ENCODE measurements around the gene KIRREL3.

The KIRREL3 gene

DNA sequence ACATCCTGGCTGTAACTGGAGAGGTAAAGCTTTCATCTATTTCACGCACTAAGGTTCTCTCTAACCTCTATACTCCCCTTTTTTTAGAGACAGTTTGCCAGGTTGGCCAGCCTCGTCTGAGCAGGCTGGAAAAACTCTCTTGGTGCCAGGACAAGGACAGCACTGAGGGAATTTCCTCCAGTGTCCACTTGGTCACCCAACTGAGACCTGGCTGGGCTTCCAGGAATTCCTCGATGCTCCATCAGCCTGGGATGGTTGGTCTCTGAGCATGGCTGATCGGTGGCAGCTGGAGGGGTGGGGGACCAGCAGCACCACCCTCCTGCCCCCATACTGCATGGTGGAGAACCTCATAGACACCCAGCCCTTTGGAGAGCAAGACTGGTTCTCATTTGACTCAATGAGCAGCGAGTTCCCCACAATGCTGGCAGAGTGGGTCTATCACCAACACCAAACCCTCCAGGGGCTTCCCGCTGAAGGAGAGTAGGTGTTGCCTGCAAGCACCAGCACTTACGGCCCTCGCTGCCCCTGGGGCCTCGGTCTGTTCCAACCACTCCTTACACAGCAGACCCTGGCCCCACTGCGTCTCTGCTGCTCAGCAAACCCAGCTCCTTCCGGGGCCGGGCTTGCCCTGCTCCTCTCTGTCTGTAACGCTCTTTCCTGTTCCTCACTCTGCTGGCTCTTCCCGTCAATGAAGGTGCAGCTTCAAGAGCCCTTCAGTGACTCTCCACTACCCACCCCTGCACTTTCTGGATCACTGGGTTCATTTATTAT is 522.9 kb downstream of the KIRREL3 start:
- DNase-seq, result no peak

DNA sequence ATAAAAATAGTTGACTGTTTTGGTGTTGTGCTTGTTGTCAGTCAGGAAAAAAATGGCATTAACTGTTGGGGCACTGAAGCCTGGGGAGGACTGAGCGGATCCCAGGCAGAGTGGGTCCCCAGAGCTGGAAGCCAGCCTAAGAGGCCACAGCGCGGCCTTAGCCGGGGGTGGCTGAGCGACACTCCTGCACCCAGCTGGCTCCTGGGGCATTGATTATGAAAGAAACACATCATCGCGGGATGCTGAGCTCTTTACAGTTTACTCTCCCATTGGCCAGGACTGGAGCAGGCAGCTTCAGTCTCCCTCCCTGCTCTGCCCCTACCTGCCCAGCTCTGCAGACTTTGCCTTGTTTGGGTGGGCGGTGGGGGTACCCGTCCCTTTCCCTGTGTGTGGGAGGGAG is 523.6 kb downstream of the KIRREL3 start:
- DNase-seq, result no peak

DNA sequence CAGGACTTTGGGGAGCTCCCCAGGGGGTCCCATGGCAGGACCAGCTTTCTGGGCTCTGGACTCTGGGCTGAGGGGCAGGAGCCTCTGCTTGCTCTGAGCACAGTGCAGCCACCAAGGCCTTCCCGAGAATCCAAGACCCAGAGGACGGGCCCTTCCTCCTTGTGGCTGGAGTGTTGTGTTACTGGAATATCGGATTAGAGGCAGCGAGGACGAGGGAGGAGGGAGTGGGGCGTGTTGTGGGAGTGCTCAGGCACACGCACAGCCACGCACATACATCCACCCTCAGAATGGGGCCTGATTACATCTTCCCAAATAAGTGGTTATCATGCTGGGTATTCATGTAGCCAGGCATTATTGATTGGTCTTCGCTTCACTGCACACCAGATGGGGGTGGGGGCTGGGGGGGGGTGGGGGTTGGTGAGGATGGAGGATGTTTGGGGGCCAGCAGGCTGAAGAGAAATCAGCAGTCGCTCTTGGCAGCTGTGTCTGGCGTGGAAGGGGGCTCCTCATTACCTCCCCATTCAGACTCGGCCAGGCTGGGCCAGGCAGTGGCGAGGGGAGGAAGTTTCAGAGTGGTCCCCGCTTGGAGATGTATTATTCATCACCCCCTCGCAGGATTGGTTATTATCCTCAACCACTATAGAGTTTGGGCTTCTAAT is 524.2 kb downstream of the KIRREL3 start:
- no peak for DNase-seq

DNA sequence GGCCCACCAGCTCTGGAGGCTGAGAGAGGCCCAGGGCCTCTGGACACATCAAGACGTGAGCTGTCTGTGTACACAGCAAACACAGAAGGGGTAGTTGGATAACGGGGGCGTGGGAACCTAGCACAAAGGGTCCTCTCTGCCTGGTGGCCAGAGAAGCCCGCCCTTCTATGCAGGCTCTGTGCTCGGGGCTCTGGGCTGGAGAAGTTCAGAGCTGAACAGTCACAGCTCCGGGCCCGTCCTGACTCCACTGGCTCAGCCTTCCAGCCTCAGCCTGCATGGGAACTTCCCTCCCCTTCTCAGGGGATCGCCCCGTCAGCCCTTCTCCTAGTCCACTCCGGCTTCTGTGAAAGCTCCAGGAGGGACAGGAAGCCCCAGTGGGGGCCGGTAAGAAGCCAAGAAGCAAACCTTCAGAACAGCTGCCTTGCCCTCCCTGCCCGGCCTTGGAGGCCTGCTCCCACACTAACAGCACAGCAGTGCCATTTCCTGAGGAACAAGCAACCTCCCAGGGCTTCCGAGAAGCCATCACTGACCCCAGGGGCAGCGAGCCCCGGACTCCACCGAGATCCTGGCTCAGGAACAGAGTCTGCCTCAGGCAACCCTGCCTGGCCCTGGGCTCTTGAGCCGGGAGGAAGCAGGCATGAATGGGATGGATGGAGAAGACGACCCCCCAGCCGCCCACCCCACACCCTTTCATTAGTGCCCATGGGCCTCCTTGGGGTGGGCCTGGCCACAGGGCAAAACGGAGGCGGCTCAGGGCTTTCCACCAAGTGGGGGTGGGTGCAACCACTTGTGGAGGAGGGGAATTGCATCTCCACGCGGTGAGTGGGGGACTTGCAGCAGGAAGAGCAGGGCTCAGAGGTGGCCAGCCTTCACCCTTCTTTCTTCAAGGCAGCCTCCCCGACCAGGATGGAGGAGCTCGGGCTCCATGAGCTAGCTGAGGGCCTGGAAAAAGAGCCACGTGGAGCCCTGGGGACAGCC is 525.3 kb downstream of the KIRREL3 start:
- no peak for DNase-seq

DNA sequence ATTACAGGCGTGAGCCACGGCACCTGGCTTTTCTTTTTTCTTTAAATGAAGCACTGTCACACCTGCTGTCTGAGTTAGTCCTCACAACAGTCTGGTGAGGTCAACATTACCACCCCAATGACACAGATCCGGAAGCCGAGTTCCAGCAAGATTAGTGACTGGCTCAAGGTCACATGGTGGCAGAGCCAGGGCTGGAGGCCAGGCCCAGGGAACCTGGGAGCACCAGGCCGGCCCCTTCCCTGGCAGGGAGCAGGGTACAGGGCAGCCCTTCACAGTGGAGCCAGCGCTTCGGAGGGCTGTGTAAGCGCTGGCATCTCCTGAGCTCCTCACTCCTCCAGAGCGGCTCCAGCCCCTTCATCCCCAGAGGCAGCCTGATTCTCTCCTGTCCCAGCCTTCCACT is 526.4 kb downstream of the KIRREL3 start:
- DNase-seq, result no peak

DNA sequence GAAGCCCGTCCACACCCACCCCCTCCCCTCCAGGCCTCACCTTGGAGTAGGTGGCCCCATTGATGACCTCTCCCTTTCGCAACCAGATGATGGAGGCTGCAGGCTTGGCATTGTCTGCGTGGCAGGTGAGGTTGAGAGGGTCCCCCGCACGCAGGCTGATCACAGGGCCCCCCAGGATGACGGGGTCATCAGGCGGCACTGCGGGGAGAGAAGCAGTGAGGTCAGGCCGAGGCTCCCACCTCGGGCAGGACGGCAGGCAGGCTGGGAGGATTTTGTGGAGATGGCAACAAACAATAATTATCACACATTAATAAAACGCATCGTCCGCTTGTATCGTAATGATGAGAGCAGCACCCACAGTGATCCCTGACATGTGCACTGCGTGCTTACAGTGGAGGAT is 527.3 kb downstream of the KIRREL3 start:
- DNase-seq, result no peak

DNA sequence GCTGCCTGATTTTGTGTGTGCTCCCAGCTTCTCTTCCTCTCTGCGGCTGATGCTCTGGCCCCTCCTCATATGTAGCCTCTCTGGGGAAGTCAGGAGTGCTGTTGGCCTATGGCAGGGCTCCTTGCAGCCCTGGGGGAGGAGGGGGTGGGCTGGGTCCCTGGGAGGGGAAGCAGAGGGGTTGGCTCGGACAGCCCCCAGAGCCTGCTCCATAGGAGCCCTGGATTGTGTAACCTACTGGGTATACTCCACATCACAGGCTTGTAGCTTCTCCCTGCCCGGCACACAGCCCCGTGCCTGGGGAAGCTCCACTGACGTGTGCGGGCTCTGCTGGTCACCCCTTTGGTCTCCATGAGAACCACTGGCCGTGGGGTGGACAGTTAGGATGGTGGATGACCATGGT is 531.3 kb downstream of the KIRREL3 start:
- no peak for DNase-seq

DNA sequence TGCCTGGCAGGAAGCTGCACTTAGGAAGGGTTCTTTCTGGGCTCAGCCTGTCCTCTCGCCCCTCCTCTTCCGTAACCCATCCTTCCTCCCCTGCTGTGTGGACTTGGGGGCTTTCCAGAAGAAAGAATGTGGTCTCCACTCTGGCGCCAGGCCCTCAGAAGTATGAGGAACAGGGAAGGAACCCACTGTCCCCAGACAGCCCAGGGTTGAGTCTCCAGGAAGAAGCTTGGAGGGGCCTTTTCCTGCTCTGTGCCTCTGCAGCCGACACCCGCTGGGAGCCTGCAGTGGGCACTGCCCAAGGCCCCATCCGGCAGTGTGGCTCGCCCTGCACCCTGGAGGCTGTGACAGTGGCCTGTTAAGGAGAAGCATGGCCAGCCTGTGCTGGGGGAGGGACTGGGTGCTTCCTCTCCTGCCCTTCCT is 532.5 kb downstream of the KIRREL3 start:
- no peak for DNase-seq

DNA sequence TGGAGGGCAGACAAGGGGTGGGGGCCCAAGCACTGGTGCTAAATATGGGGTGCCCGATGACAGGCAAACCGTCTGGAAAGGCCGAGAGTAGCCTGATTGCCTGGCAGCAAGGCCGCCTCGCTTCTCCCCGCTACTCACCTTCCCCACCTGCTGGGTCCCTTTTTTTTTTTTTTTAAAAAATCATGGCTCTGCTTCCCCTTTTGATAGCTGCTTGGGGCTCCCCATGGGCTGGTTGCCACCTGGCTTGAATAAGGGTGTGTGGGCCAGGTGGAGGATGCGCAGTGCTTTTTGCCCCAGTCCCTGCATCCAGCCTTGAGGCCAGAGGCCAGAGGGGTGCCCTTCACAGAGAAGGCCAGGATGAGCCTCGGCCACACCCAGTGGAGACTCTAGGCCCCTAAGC is 533.1 kb downstream of the KIRREL3 start:
- no peak for DNase-seq

DNA sequence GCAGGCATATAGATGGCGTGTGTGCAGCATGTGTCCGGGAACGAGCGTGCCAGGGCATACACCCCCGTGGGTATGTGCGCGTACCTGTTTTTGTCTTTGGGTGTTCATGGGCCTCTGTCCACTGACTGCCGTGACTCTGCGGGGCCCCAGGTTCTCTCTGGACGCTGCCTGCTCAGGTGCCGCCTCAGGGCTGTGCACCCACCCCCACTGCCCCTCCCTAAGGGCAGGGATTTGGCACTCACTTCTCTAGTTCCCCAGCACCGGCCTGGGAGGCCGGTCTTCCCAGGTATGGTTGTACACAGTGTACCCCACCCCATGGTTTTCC is 533.6 kb downstream of the KIRREL3 start:
- no peak for DNase-seq

DNA sequence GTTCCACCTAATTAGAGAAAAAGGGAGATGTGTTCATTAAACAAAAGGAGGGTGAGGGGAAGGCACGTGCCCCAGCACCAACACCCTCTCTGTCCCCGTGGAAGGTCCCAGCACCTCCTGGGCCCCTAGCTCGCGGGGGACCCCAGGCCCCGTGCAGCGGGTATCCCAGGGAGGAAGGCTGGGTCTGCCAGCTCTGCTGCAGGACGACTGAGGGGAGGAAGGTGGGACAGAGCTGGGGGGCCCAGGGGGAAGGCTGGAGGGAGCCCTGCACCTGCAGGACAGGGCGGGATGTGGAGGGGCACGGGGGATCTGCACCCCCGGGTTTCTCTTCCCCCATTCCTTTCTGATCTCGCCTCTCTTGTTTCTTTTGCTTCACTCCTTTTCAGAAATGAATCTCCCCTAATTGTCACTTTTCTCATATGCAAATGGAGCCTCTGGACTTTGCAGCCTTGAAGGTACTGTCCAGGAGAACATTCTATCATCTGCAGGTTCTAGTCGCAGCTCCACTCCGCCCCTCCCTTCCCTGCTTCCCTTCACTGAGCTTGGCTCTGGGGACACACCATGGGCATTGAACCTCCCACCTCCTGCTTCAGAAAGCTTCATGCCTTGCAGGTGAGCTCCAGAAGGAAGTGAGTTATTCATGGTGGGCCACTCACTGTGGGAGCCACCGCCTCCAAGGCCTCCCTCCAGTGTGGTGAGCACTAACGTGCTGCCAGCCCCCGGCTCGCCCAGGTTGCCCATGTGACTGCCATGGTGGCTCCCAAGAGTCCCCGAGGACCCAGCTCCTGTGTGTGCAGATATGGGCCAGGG is 534.1 kb downstream of the KIRREL3 start:
- DNase-seq, result no peak

DNA sequence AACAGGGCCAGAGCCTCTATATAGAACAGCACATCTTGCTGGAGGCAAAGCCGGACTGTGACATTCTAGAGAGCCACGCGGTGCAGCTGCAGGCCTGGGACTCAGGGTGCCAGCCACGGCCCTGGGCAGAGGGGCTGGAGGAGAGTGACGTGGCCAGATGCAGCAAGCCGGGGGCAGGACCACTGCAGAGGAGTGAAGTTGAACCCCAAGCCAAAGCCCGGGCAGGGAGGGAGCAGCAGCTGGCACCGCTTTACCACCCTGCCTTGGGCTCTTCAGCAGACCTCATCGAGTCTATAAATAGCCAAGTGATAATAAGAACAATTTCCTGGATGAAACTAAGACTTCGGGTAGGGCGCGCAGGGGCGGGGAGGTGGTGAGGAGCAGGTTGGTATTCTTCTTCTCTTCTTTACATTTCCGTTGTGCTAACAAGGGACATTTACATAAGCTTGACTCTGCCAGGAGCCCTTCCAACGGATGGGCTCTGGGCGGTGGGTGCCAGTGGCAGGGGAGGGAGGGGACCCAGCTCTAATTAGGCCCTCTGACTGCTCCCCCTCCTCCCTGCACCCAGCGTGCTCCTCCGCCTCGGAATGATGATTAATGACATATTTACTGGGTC is 534.9 kb downstream of the KIRREL3 start:
- DNase-seq, result no peak

DNA sequence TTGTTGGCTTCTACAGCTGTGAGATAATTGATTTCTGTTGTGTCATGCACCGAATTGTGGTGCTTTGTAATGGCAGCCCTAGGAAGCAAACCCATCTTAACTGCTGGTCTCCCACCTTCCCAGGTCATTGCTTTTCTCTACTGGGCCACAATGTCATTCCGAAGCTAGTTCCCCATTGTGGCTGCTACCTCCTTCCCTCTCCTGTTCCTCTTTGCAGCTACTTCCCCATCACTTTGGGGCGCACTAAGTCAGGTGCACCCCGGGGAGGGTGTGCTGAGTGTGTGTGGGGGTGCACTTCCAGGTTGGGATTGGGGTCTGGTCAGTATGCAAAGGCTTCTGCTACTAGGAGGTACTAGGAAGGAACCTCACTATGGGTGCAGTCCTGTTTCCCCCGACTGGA is 535.8 kb downstream of the KIRREL3 start:
- DNase-seq, result no peak

DNA sequence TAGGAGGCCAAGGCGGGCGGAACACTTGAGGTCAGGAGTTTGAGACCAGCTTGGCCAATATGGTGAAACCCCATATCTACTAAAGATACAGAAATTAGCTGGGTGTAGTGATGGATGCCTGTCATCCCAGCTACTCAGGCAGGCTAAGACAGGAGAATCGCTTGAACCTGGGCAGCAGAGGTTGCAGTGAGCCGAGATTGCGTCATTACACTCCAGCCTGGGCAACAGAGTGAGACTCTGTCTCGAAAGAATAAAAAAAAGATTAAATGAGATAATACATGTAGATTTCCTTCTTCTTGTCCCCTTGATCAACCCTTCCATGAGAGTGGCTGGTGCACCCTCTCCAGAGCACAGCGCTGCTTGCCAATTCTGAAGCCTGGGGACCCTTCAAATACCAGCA is 538.1 kb downstream of the KIRREL3 start:
- no peak for DNase-seq

DNA sequence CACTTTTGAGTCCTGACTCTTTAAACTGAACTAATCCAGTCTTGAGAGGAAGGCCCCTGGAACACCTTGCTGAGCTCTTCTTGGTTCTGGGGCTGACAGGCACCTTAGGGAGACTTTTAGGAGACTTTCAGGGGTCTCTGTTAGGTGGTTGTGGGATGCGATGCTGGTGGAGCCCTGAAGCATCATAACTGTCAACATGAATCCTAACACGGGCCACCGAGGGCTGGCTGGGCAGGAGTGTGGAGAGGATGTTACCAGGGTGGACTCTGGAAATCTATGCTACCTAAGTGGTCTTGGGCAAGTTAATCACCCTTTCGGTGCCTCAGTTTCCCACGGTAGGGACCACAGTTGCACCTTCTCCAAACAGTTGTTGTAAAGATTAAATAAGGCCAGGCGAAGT is 538.6 kb downstream of the KIRREL3 start:
- no peak for DNase-seq

DNA sequence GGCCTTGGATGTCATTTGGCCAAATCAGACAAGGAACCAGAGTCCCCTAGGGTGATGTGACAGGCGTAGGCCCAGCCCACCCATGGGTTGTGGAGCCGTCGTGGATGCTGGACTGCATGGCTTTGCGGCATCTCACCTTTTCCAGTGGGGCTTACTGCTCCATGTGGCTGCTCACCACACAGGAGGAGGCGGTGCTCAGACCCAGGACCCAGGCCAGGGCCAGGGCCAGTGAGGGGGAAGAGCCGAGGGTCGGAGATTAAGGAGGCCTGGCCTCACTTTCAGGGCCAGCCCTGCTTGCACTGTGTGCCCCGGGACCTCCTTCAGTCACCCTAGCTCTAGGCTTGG is 539.5 kb downstream of the KIRREL3 start:
- DNase-seq, result no peak

DNA sequence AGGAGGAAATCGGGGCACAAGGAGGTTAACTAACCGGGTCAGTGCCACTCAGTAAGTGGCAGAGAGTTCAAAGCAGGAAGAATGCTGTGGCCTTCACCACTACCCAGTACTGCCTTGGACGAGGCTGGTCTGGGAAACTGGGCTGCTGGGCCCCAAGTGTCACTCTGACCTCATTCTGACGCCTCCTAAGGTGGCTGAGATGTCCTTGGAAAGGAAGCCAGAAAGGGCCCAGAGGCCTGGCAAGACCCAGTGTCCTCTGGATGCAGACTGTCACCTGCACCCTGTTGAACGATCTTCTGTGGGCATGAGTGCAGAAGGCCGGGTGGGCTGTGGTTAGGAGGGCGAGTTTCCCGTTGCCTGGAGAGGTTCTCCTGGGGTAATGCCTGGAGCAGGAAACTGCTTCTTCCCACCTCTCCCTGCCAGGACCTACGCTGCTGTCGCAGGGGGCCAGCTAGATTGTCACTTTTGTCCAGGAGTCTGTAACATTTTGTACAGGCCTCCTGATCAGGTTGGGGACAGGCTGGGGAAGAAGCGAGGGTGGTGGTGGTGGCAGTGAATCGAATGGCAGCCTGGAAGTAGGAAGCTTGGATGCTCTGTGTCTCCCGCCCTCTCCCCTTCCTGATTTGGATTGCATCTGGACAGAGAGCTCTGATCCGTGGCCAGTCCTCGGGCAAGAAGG is 540.0 kb downstream of the KIRREL3 start:
- DNase-seq, result no peak

DNA sequence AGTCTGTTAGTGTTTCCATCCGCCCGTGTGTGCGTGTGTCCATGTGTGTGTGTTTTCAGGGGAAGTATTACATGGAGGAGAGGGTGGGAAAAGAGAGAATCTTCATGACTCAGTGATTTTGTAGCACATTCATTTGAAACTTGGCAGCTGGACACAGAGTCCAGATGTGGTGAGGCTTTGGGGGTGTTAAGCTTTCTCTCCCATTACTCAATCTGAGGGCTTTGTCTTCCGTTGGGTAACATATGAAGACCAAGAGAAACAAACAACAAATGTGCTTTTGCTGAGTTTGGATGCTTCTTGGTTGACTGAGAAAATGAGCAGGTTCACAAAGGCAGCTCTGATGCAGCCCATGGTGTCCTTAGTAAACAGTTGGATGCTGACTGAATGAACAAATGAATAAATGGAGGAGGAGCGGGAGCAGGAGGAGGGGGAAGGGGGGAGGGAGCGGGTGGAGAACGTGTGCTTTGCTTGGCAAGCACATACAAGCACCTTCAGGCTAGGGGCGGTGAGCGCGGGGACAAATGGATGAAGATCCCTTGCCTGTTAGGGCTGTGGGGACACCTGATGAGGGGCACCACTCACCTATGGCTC is 540.8 kb downstream of the KIRREL3 start:
- DNase-seq, result no peak

DNA sequence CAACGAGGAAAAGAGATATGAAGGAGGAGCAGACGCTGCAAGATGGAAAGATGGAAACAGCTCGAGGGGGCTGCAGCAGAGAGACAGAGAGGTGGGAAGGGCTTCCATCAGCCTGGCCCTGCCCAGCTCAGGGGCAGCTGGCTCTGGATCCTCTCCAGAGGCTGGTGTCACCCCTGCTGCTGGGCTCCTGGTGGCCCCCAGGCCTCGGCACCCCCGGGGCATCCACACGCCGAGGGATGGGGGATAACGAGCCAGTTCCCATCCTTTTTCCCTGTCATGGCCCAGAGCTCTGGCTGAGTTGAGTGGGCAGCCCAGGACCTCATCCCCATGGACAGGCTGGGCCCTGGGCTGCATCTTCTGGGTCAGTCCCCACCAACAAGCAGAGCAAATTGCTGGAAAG is 542.8 kb downstream of the KIRREL3 start:
- DNase-seq, result no peak

DNA sequence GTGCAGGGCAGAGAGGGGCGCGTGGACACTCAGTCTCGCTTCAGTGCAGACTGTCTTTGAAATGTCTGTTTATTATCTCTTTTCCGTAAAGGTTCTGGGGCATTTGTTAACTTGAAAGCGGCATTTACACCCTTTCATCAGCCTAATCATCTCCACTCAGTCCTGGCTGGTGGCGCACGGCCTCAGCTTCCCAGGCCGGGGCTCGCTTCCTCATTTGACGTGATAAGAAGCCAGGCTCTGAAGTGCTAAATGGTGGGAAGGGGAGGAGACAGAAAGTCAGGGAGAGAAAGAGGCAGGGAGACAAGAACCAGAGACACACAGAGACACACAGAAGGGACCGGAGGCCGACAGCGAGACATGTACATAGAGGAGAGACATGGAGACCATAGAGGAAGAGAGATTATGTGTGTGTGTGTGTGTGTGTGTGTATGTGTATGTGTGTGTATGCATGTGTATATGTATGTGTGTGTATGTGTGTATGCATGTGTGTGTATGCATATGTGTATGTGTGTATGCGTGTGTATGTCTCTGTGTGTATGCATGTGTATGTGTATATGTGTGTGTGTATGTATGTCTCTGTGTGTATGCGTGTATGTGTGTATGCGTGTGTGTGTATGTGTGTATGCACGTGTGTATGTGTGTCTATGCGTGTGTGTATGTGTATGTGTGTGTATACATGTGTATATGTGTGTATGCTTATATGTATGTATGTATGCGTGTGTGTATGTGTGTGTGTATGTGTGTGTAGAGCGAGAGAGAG is 543.6 kb downstream of the KIRREL3 start:
- DNase-seq, result no peak

DNA sequence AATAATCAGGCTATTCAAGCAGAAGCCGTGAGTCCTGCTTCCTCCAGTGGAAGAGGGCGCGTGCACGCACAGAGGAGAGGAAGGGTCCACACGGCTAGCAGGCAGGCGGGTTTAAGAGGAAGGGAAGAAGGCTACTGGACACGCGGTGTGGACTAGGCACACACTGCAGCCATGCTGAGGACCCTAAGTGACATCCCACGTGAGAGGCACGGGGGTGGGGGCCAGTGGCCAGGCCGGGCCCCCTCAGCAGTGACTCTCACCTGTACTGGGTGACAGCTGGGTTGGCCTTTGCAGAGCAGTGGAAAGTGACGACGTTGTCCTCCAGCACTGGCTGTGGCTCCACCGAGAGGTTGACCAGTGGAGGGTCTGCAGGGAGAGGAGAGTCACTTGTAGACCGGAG is 544.5 kb downstream of the KIRREL3 start:
- no peak for DNase-seq

All from activated gamma-delta T cell treated with Interleukin-2 at 50 U/mL for 16 hours (primary cell).